SK-N-SH (cell line): ENCODE measurements around the gene SLC27A4.

Experiments used
- CTCF ChIP-seq: fragments of 200-600 bp; sonication (generic); IDR thresholded peaks from 2 replicates; pipeline ENCODE4 v1.6.1; 2017; ENCODE audit warnings: antibody characterized with exemption, mild to moderate bottlenecking, moderate library complexity
- EP300 ChIP-seq, 2 experiments: IDR thresholded peaks; 2 replicates each; pipeline versions ENCODE4 v1.4.0 to v1.6.1; 2012; ENCODE audit warnings: borderline replicate concordance in 1 of 2, low read depth in 1 of 2, low read length in 1 of 2
- POLR2AphosphoS5 ChIP-seq: IDR thresholded peaks from 2 replicates; pipeline ENCODE4 v1.6.1; 2012; ENCODE audit warnings: low read depth, low read length
- RAD21 ChIP-seq: IDR thresholded peaks from 2 replicates; pipeline ENCODE4 v1.6.1; 2012; ENCODE audit warnings: mild to moderate bottlenecking, low read length
- REST ChIP-seq: IDR thresholded peaks from 2 replicates; pipeline ENCODE4 v1.6.1; 2012; ENCODE audit warnings: mild to moderate bottlenecking, low read depth, low read length, moderate library complexity
- RFX5 ChIP-seq: IDR thresholded peaks from 2 replicates; pipeline ENCODE4 v1.6.1; 2012; ENCODE audit warnings: mild to moderate bottlenecking, improper control_type of control experiment, low read length
- SIN3A ChIP-seq: IDR thresholded peaks from 2 replicates; pipeline ENCODE4 v1.6.1; 2012; ENCODE audit warnings: low read depth, mild to moderate bottlenecking, low read length, moderate library complexity, borderline replicate concordance
- USF2 ChIP-seq: fragments of 150-350 bp; IDR thresholded peaks from 2 replicates; pipeline ENCODE4 v1.6.1; 2017; ENCODE audit warnings: antibody characterized with exemption, low read length, low read depth, borderline replicate concordance
- TF ChIP-seq, protein P1 (sequence below): fragments of 150-350 bp; IDR thresholded peaks from 2 replicates; pipeline ENCODE4 v1.6.1; 2016; ENCODE audit warnings: mild to moderate bottlenecking, low read depth, low read length

GRCh38 chr9:128394379-128395168 is 54.2 kb downstream of the SLC27A4 start:
- TF ChIP-seq SIN3A = no peak
- TF ChIP-seq CTCF = no peak
- TF ChIP-seq POLR2AphosphoS5 = 0 out of 2 replicates have a peak, but pooled peaks have one; percentile 18
- TF ChIP-seq USF2 = no peak
- TF ChIP-seq, protein P1, sequence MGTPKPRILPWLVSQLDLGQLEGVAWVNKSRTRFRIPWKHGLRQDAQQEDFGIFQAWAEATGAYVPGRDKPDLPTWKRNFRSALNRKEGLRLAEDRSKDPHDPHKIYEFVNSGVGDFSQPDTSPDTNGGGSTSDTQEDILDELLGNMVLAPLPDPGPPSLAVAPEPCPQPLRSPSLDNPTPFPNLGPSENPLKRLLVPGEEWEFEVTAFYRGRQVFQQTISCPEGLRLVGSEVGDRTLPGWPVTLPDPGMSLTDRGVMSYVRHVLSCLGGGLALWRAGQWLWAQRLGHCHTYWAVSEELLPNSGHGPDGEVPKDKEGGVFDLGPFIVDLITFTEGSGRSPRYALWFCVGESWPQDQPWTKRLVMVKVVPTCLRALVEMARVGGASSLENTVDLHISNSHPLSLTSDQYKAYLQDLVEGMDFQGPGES = no peak
- TF ChIP-seq REST = no peak
- no peak for TF ChIP-seq RFX5
- TF ChIP-seq RAD21 = no peak
- TF ChIP-seq EP300 (IDR thresholded peaks at IDR 0.05; ENCODE audit: borderline replicate concordance in 1 of 2, low read depth in 1 of 2, low read length in 1 of 2) = no peak
